DOHH2 (cell line): ENCODE measurements around the gene CALHM6.

Experiments used
- H3F3A ChIP-seq: fragments of 200-600 bp; sonication (generic), shearing (Covaris generic); 2 replicates; pipeline ENCODE4 v1.6.0; 2016; ENCODE audit warnings: antibody characterized with exemption, mild to moderate bottlenecking; ENCODE audit not compliant: control insufficient read depth, insufficient read depth
- H3K27ac ChIP-seq: fragments of 200-600 bp; sonication (generic); 2 replicates; pipeline ENCODE4 v1.5.1; 2014; ENCODE audit warnings: low read depth, mild to moderate bottlenecking, low read length, moderate library complexity
- H3K27me3 ChIP-seq: fragments of 200-600 bp; sonication (generic); 2 replicates; pipeline ENCODE4 v1.6.1; 2014; ENCODE audit warnings: mild to moderate bottlenecking, low read length, mixed read lengths; ENCODE audit not compliant: control insufficient read depth
- H3K36me3 ChIP-seq: fragments of 200-600 bp; sonication (generic); 2 replicates; pipeline ENCODE4 v1.6.1; 2014; ENCODE audit warnings: mild to moderate bottlenecking, low read length, moderate library complexity, mixed read lengths; ENCODE audit not compliant: control insufficient read depth
- H3K4me1 ChIP-seq: fragments of 200-600 bp; sonication (generic); 2 replicates; pipeline ENCODE4 v1.6.1; 2014; ENCODE audit warnings: mild to moderate bottlenecking, low read length, mixed read lengths; ENCODE audit not compliant: control insufficient read depth
- H3K4me2 ChIP-seq: fragments of 200-600 bp; sonication (generic); 2 replicates; pipeline ENCODE4 v1.6.0; 2014; ENCODE audit warnings: mild to moderate bottlenecking, low read length, moderate library complexity
- H3K4me3 ChIP-seq: fragments of 200-600 bp; sonication (generic); 2 replicates; pipeline ENCODE4 v1.5.1; 2014; ENCODE audit warnings: mild to moderate bottlenecking, low read length, mixed read lengths
- H3K79me2 ChIP-seq: fragments of 200-600 bp; sonication (generic); 2 replicates; pipeline ENCODE4 v1.6.1; 2014; ENCODE audit warnings: mild to moderate bottlenecking, low read length, mixed read lengths; ENCODE audit not compliant: control insufficient read depth
- H3K9me2 ChIP-seq: fragments of 200-600 bp; sonication (generic); replicated peaks from 2 replicates; pipeline ENCODE4 v1.6.1; 2014; ENCODE audit warnings: mild to moderate bottlenecking, low read length, mixed read lengths; ENCODE audit not compliant: control insufficient read depth
- H3K9me3 ChIP-seq: fragments of 200-600 bp; sonication (generic); 2 replicates; pipeline ENCODE4 v1.6.1; 2014; ENCODE audit warnings: antibody characterized with exemption, low read length, mixed read lengths; ENCODE audit not compliant: control insufficient read depth, insufficient read depth
- H4K20me1 ChIP-seq: fragments of 200-600 bp; sonication (generic); 2 replicates; pipeline ENCODE4 v1.6.0; 2014; ENCODE audit warnings: low read depth, mild to moderate bottlenecking, antibody characterized with exemption, low read length, moderate library complexity; ENCODE audit not compliant: control insufficient read depth, insufficient read depth
- CTCF ChIP-seq: fragments of 200-600 bp; sonication (generic); IDR thresholded peaks from one replicate; pipeline ENCODE4 v1.5.1; 2014; ENCODE audit warnings: antibody characterized with exemption, mild to moderate bottlenecking, low read depth, low read length; ENCODE audit not compliant: poor library complexity, severe bottlenecking
- EZH2phosphoT487 ChIP-seq: fragments of 200-600 bp; sonication (generic); IDR thresholded peaks from 2 replicates; pipeline ENCODE4 v1.6.1; 2017; ENCODE audit warnings: borderline replicate concordance, mild to moderate bottlenecking, antibody characterized with exemption, low read length, moderate library complexity, mixed read lengths

CALHM6 gene

DNA sequence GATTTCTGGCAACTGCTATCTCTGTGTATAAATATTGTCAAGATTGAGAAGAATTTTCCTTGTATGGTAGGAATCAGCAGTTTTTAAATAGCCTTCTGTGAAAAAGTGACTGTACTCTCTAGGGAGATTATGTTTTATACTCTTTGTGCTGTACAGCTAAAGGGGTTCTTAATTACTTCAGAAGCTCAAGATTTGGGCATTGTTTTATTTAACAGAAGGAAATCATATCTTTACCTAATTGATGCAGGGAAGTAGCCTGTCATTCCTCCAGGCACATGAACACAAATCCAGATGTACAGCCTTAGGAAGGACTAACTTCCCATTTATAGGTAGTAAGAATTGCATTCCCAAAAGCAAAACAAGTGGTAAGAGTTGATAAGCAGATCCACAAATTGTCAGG lies 51.6 kb downstream of the CALHM6 start:
- H3K4me1 ChIP-seq: no peaks in the 10 kb centered on the region
- no peak overlapping the region for H3K4me2 ChIP-seq
- H3K79me2 ChIP-seq: no peaks in the 10 kb centered on the region
- no peaks in the 10 kb centered on the region for H3K9me3 ChIP-seq
- peaks cover 9% of the 10 kb centered on the region for H3K27me3 ChIP-seq
- no peak overlapping the region for H3K4me3 ChIP-seq
- TF ChIP-seq CTCF (no peak), EZH2phosphoT487 (no peak)
- no peak overlapping the region for H3K27ac ChIP-seq
- H3K36me3 ChIP-seq: no peaks in the 10 kb centered on the region
- H3K9me2 ChIP-seq: no peaks in the 10 kb centered on the region
- no peaks in the 10 kb centered on the region for H4K20me1 ChIP-seq
- no peaks in the 10 kb centered on the region for H3F3A ChIP-seq
